ENCODE results near the gene NEMP2. TPM values are rescaled to one million over a fixed set of nuclear protein-coding genes. Genes with fewer than 3 reads are reported as not detected.
"Not testable (repeated sequence)": the region's sequence is repeated elsewhere in the genome, so short reads cannot be mapped to it uniquely, and the experiment has no call there.

The NEMP2 gene
- total and polyA plus RNA-seq, 5 experiments from 2014 or later = 10.0 to 23.4 (median 13.4) TPM

GRCh38 chr2:190501702-190502407, 32.7 kb downstream of the NEMP2 start:
- POLR2A ChIA-PET = interaction anchor here (0.6 kb wide), 1 partner anchor 625 kb away, joined by 7 read pairs; no protein-coding TSS in a partner anchor
- H3K36me3 Mint-ChIP-seq = peaks cover 0 to 77% (median 10%) of the 10 kb centered on the region in 3 donors
- no peaks in the 10 kb centered on the region for H3K27me3 Mint-ChIP-seq
- ATAC-seq = no peak
- peaks cover 7 to 22% (median 18%) of the 10 kb centered on the region in 4 donors for H3K4me1 Mint-ChIP-seq
- no peak for DNase-seq
- no peaks in the 10 kb centered on the region for H3K9me3 Mint-ChIP-seq
- H3K4me3 Mint-ChIP-seq = no peak overlapping the region
- H3K27ac Mint-ChIP-seq = peak overlapping the region in 8 of 10 donors; percentile 6 to 84 (median 53)

- Mint-ChIP-seq H3K27ac (peak overlapping the region in 7 of 10 donors; percentile 11 to 78 (median 33)), H3K4me1 (peaks cover 5 to 17% (median 14%) of the 10 kb centered on the region in 4 donors), H3K9me3 (no peaks in the 10 kb centered on the region), H3K4me3 (no peak overlapping the region), H3K36me3 (peaks cover 0 to 74% (median 15%) of the 10 kb centered on the region in 3 donors), H3K27me3 (no peaks in the 10 kb centered on the region)
- ATAC-seq (no peak), DNase-seq (no peak)
- POLR2A ChIA-PET = interaction anchor here (0.6 to 0.8 kb wide), 2 partner anchors 33 to 624 kb away, joined by 4 to 7 read pairs; partner anchors contain the start of gene NEMP2
Measured at GRCh38 chr2:190501231-190501630, 33.3 kb downstream of the NEMP2 start.

- H3K4me3 Mint-ChIP-seq = no peak overlapping the region
- peaks cover 4 to 22% (median 13%) of the 10 kb centered on the region in 4 donors for H3K4me1 Mint-ChIP-seq
- no peak for ATAC-seq
- POLR2A ChIA-PET = no interaction called here
- H3K36me3 Mint-ChIP-seq = peaks cover 11 to 73% (median 25%) of the 10 kb centered on the region in 3 donors
- no peaks in the 10 kb centered on the region for H3K27me3 Mint-ChIP-seq
- no peaks in the 10 kb centered on the region for H3K9me3 Mint-ChIP-seq
- peak overlapping the region in 6 of 10 donors; percentile 27 to 71 (median 46) for H3K27ac Mint-ChIP-seq
- DNase-seq = no peak
Measured at GRCh38 chr2:190500054-190500502, 34.4 kb downstream of the NEMP2 start.

- Mint-ChIP-seq H3K4me3 (no peak overlapping the region), H3K27ac (peak overlapping the region in 6 of 10 donors; percentile 10 to 53 (median 42)), H3K4me1 (peaks cover 12 to 30% (median 19%) of the 10 kb centered on the region in 4 donors), H3K27me3 (no peaks in the 10 kb centered on the region), H3K9me3 (no peaks in the 10 kb centered on the region), H3K36me3 (peaks cover 14 to 74% (median 32%) of the 10 kb centered on the region in 3 donors)
- ATAC-seq (no peak), DNase-seq (no peak)
- POLR2A ChIA-PET = no interaction called here
Measured at GRCh38 chr2:190499273-190499672, 35.2 kb downstream of the NEMP2 start.

- Mint-ChIP-seq H3K36me3 (peaks cover 22 to 75% (median 47%) of the 10 kb centered on the region in 3 donors), H3K9me3 (peaks cover 0 to 18% (median 2%) of the 10 kb centered on the region in 9 donors), H3K27me3 (no peaks in the 10 kb centered on the region), H3K4me3 (no peak overlapping the region), H3K4me1 (peaks cover 25 to 38% (median 31%) of the 10 kb centered on the region in 4 donors), H3K27ac (peak overlapping the region in 7 of 10 donors; percentile 6 to 72 (median 22))
- DNase-seq (no peak), ATAC-seq (no peak)
- POLR2A ChIA-PET = no interaction called here
Measured at GRCh38 chr2:190497428-190497827, 37.1 kb downstream of the NEMP2 start.

- peak overlapping the region; percentile 21 to 90 (median 69) for H3K27ac Mint-ChIP-seq
- DNase-seq, ATAC-seq, H3K27me3 Mint-ChIP-seq, POLR2A ChIA-PET, H3K4me3 Mint-ChIP-seq: not testable (repeated sequence)
- H3K36me3 Mint-ChIP-seq = peaks cover 40 to 84% (median 67%) of the 10 kb centered on the region in 3 donors
- H3K9me3 Mint-ChIP-seq = peaks cover 4 to 30% (median 12%) of the 10 kb centered on the region in 9 donors
- peaks cover 28 to 41% (median 34%) of the 10 kb centered on the region in 4 donors for H3K4me1 Mint-ChIP-seq
Measured at GRCh38 chr2:190494600-190495227, 39.8 kb downstream of the NEMP2 start.

- Mint-ChIP-seq H3K4me3 (peak overlapping the region in 1 of 10 donors; percentile 7), H3K27me3 (no peaks in the 10 kb centered on the region), H3K4me1 (peaks cover 32 to 57% (median 47%) of the 10 kb centered on the region in 4 donors), H3K9me3 (peaks cover 4 to 30% (median 12%) of the 10 kb centered on the region in 9 donors), H3K36me3 (peaks cover 52 to 84% (median 83%) of the 10 kb centered on the region in 3 donors), H3K27ac (peak overlapping the region; percentile 48 to 90 (median 68))
- POLR2A ChIA-PET = no interaction called here
- ATAC-seq (no peak), DNase-seq (no peak)
Measured at GRCh38 chr2:190493095-190493494, 41.4 kb downstream of the NEMP2 start.

GRCh38 chr2:190490502-190490901, 44.0 kb downstream of the NEMP2 start:
- no peak for ATAC-seq
- POLR2A ChIA-PET = no interaction called here
- Mint-ChIP-seq H3K27ac (peak overlapping the region in 1 of 10 donors; percentile 25), H3K4me3 (no peak overlapping the region), H3K27me3 (no peaks in the 10 kb centered on the region), H3K4me1 (peaks cover 30 to 60% (median 57%) of the 10 kb centered on the region in 4 donors), H3K9me3 (peaks cover 4 to 30% (median 12%) of the 10 kb centered on the region in 9 donors), H3K36me3 (peaks cover 50 to 88% (median 83%) of the 10 kb centered on the region in 3 donors)
- DNase-seq = no peak

- Mint-ChIP-seq H3K4me3 (no peak overlapping the region), H3K27me3 (no peaks in the 10 kb centered on the region), H3K9me3 (peaks cover 4 to 30% (median 12%) of the 10 kb centered on the region in 9 donors), H3K36me3 (peaks cover 43 to 81% (median 78%) of the 10 kb centered on the region in 3 donors), H3K27ac (peak overlapping the region in 7 of 10 donors; percentile 24 to 81 (median 35)), H3K4me1 (peaks cover 23 to 55% (median 49%) of the 10 kb centered on the region in 4 donors)
- DNase-seq (no peak), ATAC-seq (no peak)
- POLR2A ChIA-PET = interaction anchor here (1.0 kb wide), 1 partner anchor 82 kb away, joined by 3 read pairs; no protein-coding TSS in a partner anchor
Measured at GRCh38 chr2:190489475-190489874, 45.0 kb downstream of the NEMP2 start.

- peaks cover 20 to 53% (median 45%) of the 10 kb centered on the region in 4 donors for H3K4me1 Mint-ChIP-seq
- POLR2A ChIA-PET = interaction anchor here (1.0 kb wide), 1 partner anchor 82 kb away, joined by 3 read pairs; no protein-coding TSS in a partner anchor
- no peak for ATAC-seq
- H3K27ac Mint-ChIP-seq = peak overlapping the region in 4 of 10 donors; percentile 25 to 86 (median 48)
- DNase-seq = no peak
- no peak overlapping the region for H3K4me3 Mint-ChIP-seq
- H3K36me3 Mint-ChIP-seq = peaks cover 43 to 77% (median 75%) of the 10 kb centered on the region in 3 donors
- peaks cover 4 to 25% (median 12%) of the 10 kb centered on the region in 9 donors for H3K9me3 Mint-ChIP-seq
- H3K27me3 Mint-ChIP-seq = no peaks in the 10 kb centered on the region
Measured at GRCh38 chr2:190488516-190489233, 45.8 kb downstream of the NEMP2 start.

GRCh38 chr2:190486037-190486623, 48.4 kb downstream of the NEMP2 start:
- Mint-ChIP-seq H3K4me3 (no peak overlapping the region), H3K36me3 (peaks cover 22 to 70% (median 54%) of the 10 kb centered on the region in 3 donors), H3K4me1 (peaks cover 17 to 55% (median 37%) of the 10 kb centered on the region in 4 donors), H3K27ac (peak overlapping the region in 8 of 10 donors; percentile 7 to 80 (median 58)), H3K9me3 (peaks cover 0 to 3% (median 0%) of the 10 kb centered on the region in 9 donors), H3K27me3 (no peaks in the 10 kb centered on the region)
- DNase-seq = no peak
- no peak for ATAC-seq
- POLR2A ChIA-PET = no interaction called here

All from naive thymus-derived CD8-positive, alpha-beta T cell (primary cell).